NT2/D1 (cell line): ENCODE results near the gene B9D1.

Experiments
- DNase-seq: peaks from one replicate; pipeline ENCODE4 v3.0.0-alpha.2; 2011; ENCODE audit warnings: low read depth, low spot score
- H3K27me3 ChIP-seq: 2 replicates; pipeline ENCODE4 v1.6.0; 2011; ENCODE audit warnings: mild to moderate bottlenecking; ENCODE audit not compliant: insufficient read length, insufficient read depth
- H3K36me3 ChIP-seq: 2 replicates; pipeline ENCODE4 v1.6.1; 2011; ENCODE audit warnings: mild to moderate bottlenecking, low read length, mixed read lengths; ENCODE audit not compliant: insufficient read depth, insufficient read length
- H3K4me1 ChIP-seq: 2 replicates; pipeline ENCODE4 v1.5.1; 2011; ENCODE audit not compliant: insufficient read depth, insufficient read length
- H3K4me3 ChIP-seq: 2 replicates; pipeline ENCODE4 v1.5.1; 2011; ENCODE audit warnings: low read depth; ENCODE audit not compliant: insufficient read length
- H3K9ac ChIP-seq: 2 replicates; pipeline ENCODE4 v1.6.0; 2011; ENCODE audit warnings: low read depth; ENCODE audit not compliant: insufficient read length
- H3K9me3 ChIP-seq: 2 replicates; pipeline ENCODE4 v1.5.1; 2011; ENCODE audit warnings: mild to moderate bottlenecking, low read length; ENCODE audit not compliant: insufficient read depth
- SUZ12 ChIP-seq: IDR thresholded peaks from 2 replicates; pipeline ENCODE4 v1.6.1; 2011; ENCODE audit not compliant: insufficient read length, insufficient read depth; ENCODE audit errors: extremely low read depth
- YY1 ChIP-seq: IDR thresholded peaks from 2 replicates; pipeline ENCODE4 v1.6.1; 2011; ENCODE audit not compliant: insufficient read length, insufficient read depth
- ZNF274 ChIP-seq: IDR thresholded peaks from 2 replicates; pipeline ENCODE4 v1.6.1; 2011; ENCODE audit warnings: mild to moderate bottlenecking, low read depth, low read length

The B9D1 gene

GRCh38 chr17:19307521-19307920, 55.0 kb downstream of the B9D1 start:
- H3K9me3 ChIP-seq, result no peaks in the 10 kb centered on the region
- H3K4me3 ChIP-seq, result no peak overlapping the region
- no peak for DNase-seq
- peaks cover 11% of the 10 kb centered on the region for H3K4me1 ChIP-seq
- H3K27me3 ChIP-seq, result no peaks in the 10 kb centered on the region
- no peak overlapping the region for H3K9ac ChIP-seq
- H3K36me3 ChIP-seq, result peaks cover 35% of the 10 kb centered on the region
- TF ChIP-seq ZNF274, result no peak
- TF ChIP-seq SUZ12, result no peak

DNA sequence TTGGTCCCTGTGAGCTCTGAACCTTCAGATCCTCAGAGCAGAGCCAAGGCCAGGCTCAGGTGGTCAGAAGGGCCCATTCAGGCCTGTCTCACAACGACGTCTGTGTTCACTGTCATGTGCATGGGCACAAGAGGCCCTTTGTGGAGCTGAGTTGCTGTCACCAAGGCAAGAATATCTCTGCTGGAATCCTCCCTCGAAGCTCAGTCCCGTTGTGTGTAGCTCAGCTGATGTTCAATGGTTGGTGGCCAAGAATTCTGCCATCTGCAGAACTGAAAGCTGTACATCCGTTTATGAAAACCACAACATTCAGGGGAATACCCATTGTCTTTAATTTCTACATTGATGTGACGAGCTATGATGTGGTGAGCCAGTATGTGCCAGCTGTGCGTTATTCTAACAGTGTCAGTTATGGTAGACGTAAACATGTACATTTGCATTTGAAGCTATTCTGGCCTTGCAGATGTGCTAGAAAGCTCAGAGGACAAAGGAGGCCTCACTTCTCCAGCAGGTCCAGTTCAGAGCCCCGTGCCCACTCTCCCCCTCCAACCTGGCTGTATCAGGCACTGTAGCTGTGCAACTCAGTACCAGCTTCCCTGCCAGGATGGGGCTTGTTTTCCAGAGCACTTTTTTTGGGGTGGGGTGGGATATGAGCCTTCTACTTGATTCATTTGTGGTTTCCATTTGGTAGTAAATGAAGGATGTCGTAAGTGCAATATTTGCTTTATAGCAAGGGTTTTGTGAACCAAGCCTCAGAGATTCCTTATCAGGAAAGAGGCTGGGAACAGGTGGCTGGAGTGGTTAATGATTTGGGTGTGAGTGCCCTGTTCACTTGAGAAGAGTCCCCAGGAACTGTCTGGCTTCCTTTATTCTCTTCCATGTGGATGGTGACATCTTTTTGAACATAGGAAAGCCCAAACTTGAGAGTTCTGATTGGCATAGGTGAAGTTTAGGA, 56.1 kb downstream of the B9D1 start:
- Histone ChIP-seq H3K36me3 (peaks cover 24% of the 10 kb centered on the region), H3K4me1 (peaks cover 9% of the 10 kb centered on the region), H3K9ac (no peak overlapping the region), H3K9me3 (no peaks in the 10 kb centered on the region), H3K27me3 (no peaks in the 10 kb centered on the region), H3K4me3 (no peak overlapping the region)
- DNase-seq, result no peak
- no peak for TF ChIP-seq YY1
- no peak for TF ChIP-seq SUZ12
- TF ChIP-seq ZNF274, result no peak

DNA sequence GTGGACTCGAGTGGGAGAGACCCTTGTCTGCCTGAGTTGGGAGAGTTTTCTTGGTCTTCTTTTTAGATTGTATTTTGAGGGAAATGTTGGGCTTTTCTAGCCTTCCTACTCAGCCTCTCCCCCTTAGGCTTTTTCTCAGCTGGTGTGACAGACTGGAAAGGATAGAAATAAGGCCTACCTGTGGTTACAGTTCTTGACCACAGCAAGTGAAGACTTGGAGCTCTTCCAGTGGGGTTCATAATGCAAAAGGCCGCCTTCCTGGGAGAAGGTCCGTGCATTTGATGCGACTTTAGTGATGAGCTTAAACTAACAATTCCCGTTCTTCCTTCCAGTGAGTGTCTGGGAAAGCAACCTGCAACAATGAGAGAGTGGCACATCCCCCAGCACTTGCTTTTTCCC, 56.8 kb downstream of the B9D1 start:
- Histone ChIP-seq H3K9ac (no peak overlapping the region), H3K4me3 (no peak overlapping the region), H3K9me3 (no peaks in the 10 kb centered on the region), H3K4me1 (peaks cover 9% of the 10 kb centered on the region), H3K36me3 (peaks cover 19% of the 10 kb centered on the region), H3K27me3 (no peaks in the 10 kb centered on the region)
- TF ChIP-seq ZNF274, result no peak
- no peak for TF ChIP-seq SUZ12
- no peak for DNase-seq

DNA sequence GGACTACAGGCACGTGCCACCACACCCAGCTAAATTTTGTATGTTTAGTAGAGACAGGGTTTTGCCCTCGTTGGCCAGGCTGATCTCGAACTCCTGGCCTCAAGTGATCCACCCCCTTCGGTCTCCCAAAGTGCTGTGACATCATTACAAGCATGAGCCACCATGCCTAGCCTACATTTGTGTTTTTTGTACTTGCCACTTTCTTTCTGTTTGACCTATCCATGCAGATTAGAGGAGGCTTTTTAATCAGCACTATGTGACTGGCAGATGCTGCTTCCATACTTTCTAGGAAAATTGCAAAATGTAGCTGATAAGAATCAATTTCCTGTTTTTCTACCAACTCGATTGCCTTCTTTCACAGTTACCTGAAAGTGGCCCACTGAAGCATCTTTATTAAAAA, 57.3 kb downstream of the B9D1 start:
- Histone ChIP-seq H3K27me3 (no peaks in the 10 kb centered on the region), H3K4me1 (peaks cover 9% of the 10 kb centered on the region), H3K9me3 (no peaks in the 10 kb centered on the region), H3K9ac (no peak overlapping the region), H3K4me3 (no peak overlapping the region), H3K36me3 (peaks cover 19% of the 10 kb centered on the region)
- no peak for TF ChIP-seq SUZ12
- TF ChIP-seq ZNF274, result no peak
- TF ChIP-seq YY1, result no peak
- DNase-seq, result no peak

GRCh38 chr17:19304751-19305150, 57.8 kb downstream of the B9D1 start:
- Histone ChIP-seq H3K27me3 (no peaks in the 10 kb centered on the region), H3K36me3 (peaks cover 14% of the 10 kb centered on the region), H3K9ac (no peak overlapping the region), H3K9me3 (no peaks in the 10 kb centered on the region), H3K4me1 (peaks cover 5% of the 10 kb centered on the region), H3K4me3 (no peak overlapping the region)
- DNase-seq, result no peak
- TF ChIP-seq SUZ12, result no peak
- no peak for TF ChIP-seq YY1
- no peak for TF ChIP-seq ZNF274

- H3K27me3 ChIP-seq, result no peaks in the 10 kb centered on the region
- no peak overlapping the region for H3K9ac ChIP-seq
- H3K4me3 ChIP-seq, result no peak overlapping the region
- peaks cover 14% of the 10 kb centered on the region for H3K36me3 ChIP-seq
- peaks cover 2% of the 10 kb centered on the region for H3K4me1 ChIP-seq
- DNase-seq, result no peak
- no peaks in the 10 kb centered on the region for H3K9me3 ChIP-seq
- no peak for TF ChIP-seq YY1
- TF ChIP-seq SUZ12, result no peak
- no peak for TF ChIP-seq ZNF274
Measured at GRCh38 chr17:19304209-19304608, 58.3 kb downstream of the B9D1 start.

GRCh38 chr17:19303367-19303776, 59.2 kb downstream of the B9D1 start:
- no peak for DNase-seq
- Histone ChIP-seq H3K4me3 (no peak overlapping the region), H3K4me1 (peaks cover 2% of the 10 kb centered on the region), H3K27me3 (no peaks in the 10 kb centered on the region), H3K9me3 (no peaks in the 10 kb centered on the region), H3K36me3 (peaks cover 14% of the 10 kb centered on the region), H3K9ac (no peak overlapping the region)
- TF ChIP-seq ZNF274 (no peak), YY1 (no peak), SUZ12 (no peak)
